ENCODE measurements around the gene TNRC18.
"Not testable (repeated sequence)": the region's sequence is repeated elsewhere in the genome, so short reads cannot be mapped to it uniquely, and the experiment has no call there.

Gene TNRC18

DNA sequence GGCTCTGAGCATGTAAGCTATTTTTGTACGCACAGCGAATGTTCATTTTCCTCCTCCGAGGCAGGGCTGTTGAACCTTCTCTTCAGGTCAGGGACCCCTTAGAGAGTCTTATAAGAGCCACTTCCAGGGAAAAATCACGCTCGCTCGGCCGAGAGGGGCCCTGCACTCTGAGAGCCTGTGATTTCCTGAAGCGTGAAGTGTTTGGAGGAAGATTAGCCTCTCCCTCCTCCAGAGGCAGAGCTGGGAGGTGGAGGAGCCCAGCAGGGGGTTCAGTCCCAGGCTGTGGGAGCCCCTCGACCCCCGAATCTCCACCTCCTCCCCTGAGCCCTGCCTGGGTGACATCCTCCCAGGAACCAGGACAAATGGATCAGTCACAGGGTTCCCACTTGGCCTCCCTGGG is 160.6 kb downstream of the TNRC18 start:
- not testable (repeated sequence) for DNase-seq

DNA sequence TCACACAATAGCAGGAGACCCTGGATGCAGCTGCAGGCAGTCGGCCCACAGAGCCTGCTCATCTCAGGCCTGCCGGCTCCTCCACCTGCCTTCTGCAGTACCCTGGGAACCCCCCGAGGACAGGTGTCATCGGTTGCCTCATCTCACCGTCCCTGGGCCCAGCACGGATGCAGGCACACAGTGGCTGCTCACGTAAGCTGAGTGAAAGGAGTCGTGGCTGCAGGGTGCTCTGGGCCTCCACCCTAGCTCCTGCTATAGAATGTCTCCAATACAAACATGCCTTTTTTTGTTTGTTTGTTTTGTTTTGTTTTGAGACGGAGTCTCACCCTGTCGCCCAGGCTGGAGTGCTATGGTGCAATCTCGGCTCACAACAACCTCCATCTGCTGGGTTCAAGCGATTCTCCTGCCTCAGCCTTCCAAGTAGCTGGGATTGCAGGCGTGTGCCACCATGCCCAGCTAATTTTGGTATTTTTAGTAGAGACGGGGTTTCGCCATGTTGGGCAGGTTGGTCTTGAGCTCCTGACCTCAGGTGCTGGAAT is 163.0 kb downstream of the TNRC18 start:
- not testable (repeated sequence) for DNase-seq
